Trophoblast cell (in vitro differentiated cells and primary cell): Measurements from ENCODE around the gene MTG1.
A peak's percentile ranks its signal among the peaks of the same experiment; 100 is the strongest.

Source experiments
- DNase-seq, 2 donors: peaks; one replicate each; pipeline ENCODE4 v3.0.0-alpha.2; 2016
- H2AFZ ChIP-seq: 2 replicates; pipeline ENCODE4 v1.6.1; 2013; ENCODE audit warnings: low read length, moderate library complexity, mild to moderate bottlenecking; ENCODE audit not compliant: insufficient read depth, poor library complexity
- H2AK5ac ChIP-seq: 2 replicates; pipeline ENCODE4 v1.6.1; 2013; ENCODE audit warnings: mild to moderate bottlenecking, low read length
- H2BK120ac ChIP-seq: 2 replicates; pipeline ENCODE4 v1.6.1; 2013; ENCODE audit warnings: low read length, mild to moderate bottlenecking, moderate library complexity; ENCODE audit not compliant: insufficient read depth, poor library complexity
- H2BK12ac ChIP-seq: 2 replicates; pipeline ENCODE4 v1.6.1; 2013; ENCODE audit warnings: mild to moderate bottlenecking, low read length, moderate library complexity
- H2BK5ac ChIP-seq: 2 replicates; pipeline ENCODE4 v1.6.1; 2013; ENCODE audit warnings: low read length, low read depth, moderate library complexity, mild to moderate bottlenecking; ENCODE audit not compliant: poor library complexity
- H3K14ac ChIP-seq: 2 replicates; pipeline ENCODE4 v1.6.1; 2013; ENCODE audit warnings: mild to moderate bottlenecking, low read length
- H3K18ac ChIP-seq: 2 replicates; pipeline ENCODE4 v1.6.1; 2013; ENCODE audit warnings: mild to moderate bottlenecking, low read length
- H3K23ac ChIP-seq: 2 replicates; pipeline ENCODE4 v1.6.1; 2013; ENCODE audit warnings: low read length
- H3K27ac ChIP-seq: 2 replicates; pipeline ENCODE4 v1.5.1; 2013; ENCODE audit warnings: low read depth, mild to moderate bottlenecking, inconsistent platforms, low read length, moderate library complexity
- H3K27me3 ChIP-seq: 2 replicates; pipeline ENCODE4 v1.6.1; 2013; ENCODE audit warnings: inconsistent platforms, mild to moderate bottlenecking, low read length, moderate library complexity; ENCODE audit not compliant: insufficient read depth
- H3K36me3 ChIP-seq, 2 experiments: 1 replicate in 1 of 2; 2 replicates in 1 of 2; pipeline ENCODE4 v1.6.1; 2013; ENCODE audit warnings: low read length in 2 of 2, mild to moderate bottlenecking in 2 of 2, moderate library complexity in 1 of 2; ENCODE audit not compliant: insufficient read depth in 2 of 2, control insufficient read depth in 1 of 2
- H3K4ac ChIP-seq: 2 replicates; pipeline ENCODE4 v1.6.1; 2013; ENCODE audit warnings: low read depth, mild to moderate bottlenecking, low read length, moderate library complexity
- H3K4me1 ChIP-seq, 2 experiments: 1 replicate in 1 of 2; 2 replicates in 1 of 2; pipeline ENCODE4 v1.6.1; 2013; ENCODE audit warnings: low read length in 2 of 2, mild to moderate bottlenecking in 2 of 2, moderate library complexity in 1 of 2; ENCODE audit not compliant: insufficient read depth in 2 of 2, control insufficient read depth in 1 of 2
- H3K4me2 ChIP-seq: 2 replicates; pipeline ENCODE4 v1.6.1; 2013; ENCODE audit warnings: inconsistent platforms, mild to moderate bottlenecking, low read length, moderate library complexity
- H3K4me3 ChIP-seq: 2 replicates; pipeline ENCODE4 v1.5.1; 2013; ENCODE audit warnings: mild to moderate bottlenecking, low read depth, low read length, inconsistent platforms
- H3K79me1 ChIP-seq: one replicate; pipeline ENCODE4 v1.6.1; 2013; ENCODE audit warnings: low read length
- H3K79me2 ChIP-seq: 2 replicates; pipeline ENCODE4 v1.6.1; 2013; ENCODE audit warnings: low read length, mild to moderate bottlenecking; ENCODE audit not compliant: control insufficient read depth, insufficient read depth, poor library complexity
- H3K9ac ChIP-seq: 2 replicates; pipeline ENCODE4 v1.6.1; 2013; ENCODE audit warnings: mild to moderate bottlenecking, low read length
- H3K9me3 ChIP-seq: 2 replicates; pipeline ENCODE4 v1.6.1; 2013; ENCODE audit warnings: low read depth, mild to moderate bottlenecking, control low read depth, inconsistent platforms, low read length; ENCODE audit not compliant: insufficient read depth
- H4K12ac ChIP-seq: 2 replicates; pipeline ENCODE4 v1.6.1; 2013; ENCODE audit warnings: low read depth, mild to moderate bottlenecking, low read length, moderate library complexity
- H4K8ac ChIP-seq: 2 replicates; pipeline ENCODE4 v1.6.1; 2013; ENCODE audit warnings: low read depth, mild to moderate bottlenecking, low read length, moderate library complexity
- H4K91ac ChIP-seq: one replicate; pipeline ENCODE4 v1.6.1; 2013; ENCODE audit warnings: low read depth, mild to moderate bottlenecking, low read length, moderate library complexity
- WGBS: extraction: QIAGEN DNeasy Blood & Tissue Kit; methylation state at CpG from one replicate; pipeline ENCODE4 v1.1.7; 2013; ENCODE audit warnings: missing lambda C conversion rate; ENCODE audit not compliant: insufficient read length, insufficient coverage; ENCODE audit errors: extremely low coverage; 5-methylcytosine and 5-hydroxymethylcytosine counted together

Gene MTG1

DNA sequence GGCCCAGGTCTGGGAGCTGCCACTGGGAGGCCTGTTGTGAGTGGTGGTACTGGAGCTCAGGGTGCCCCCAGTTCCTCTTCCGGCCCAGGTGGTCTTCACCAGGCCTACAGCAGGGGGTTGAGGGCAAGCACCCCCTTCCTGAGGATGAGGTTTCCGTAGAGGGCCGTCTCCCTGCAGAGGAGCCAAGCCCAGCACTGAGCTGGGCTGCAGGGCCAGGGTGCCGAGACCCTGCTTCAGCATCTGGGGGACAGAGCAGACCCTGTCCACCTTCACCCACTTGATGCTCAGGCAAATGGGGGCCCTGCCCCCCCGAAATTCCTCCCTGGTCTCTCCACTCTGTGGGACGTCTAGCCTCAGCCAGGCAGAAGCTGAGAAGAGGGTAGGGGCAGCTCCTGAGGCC, 38.7 kb upstream of the MTG1 start:
- Histone ChIP-seq H3K27me3 (no peaks in the 10 kb centered on the region), H3K9ac (no peak overlapping the region), H3K79me2 (peaks cover 4% of the 10 kb centered on the region), H3K36me3 (peaks cover 4% of the 10 kb centered on the region in 2 experiments), H3K18ac (no peak overlapping the region), H3K4me2 (no peak overlapping the region), H3K4me3 (no peak overlapping the region), H3K4ac (no peak overlapping the region), H4K91ac (no peak overlapping the region), H3K27ac (no peak overlapping the region), H2AFZ (no peak overlapping the region), H3K4me1 (peaks cover 8 to 9% of the 10 kb centered on the region in 2 experiments), H2BK120ac (no peak overlapping the region), H3K23ac (no peak overlapping the region), H3K14ac (no peak overlapping the region), H2AK5ac (no peak overlapping the region), H4K12ac (no peak overlapping the region), H3K9me3 (no peaks in the 10 kb centered on the region), H3K79me1 (peaks cover 6% of the 10 kb centered on the region), H2BK12ac (no peak overlapping the region), H2BK5ac (no peak overlapping the region), H4K8ac (no peak overlapping the region)
- no CpG with 5 or more reads among the region's 6 CpGs for WGBS
- DNase-seq, result no peak

DNA sequence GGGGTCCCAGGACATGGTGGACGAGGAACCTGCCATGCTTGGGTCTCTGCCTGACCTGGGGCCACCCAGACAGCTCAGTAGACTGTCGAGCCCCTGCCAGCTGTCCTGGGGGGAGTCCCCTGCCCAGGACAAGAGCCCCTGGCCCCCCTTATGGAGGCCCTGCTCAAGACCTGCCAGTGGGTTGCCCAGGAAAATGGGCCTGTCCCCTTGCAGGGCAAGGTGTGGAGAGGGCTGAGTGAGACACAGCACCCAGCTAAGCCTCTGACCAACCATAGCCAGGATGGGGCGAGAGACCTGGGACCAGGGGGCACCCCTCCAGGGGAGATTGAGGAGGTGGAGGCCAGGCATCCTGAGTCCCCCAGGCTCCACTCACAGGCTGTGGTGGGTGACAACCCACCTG, 38.0 kb upstream of the MTG1 start:
- Histone ChIP-seq H4K91ac (no peak overlapping the region), H3K4me2 (no peak overlapping the region), H2BK5ac (no peak overlapping the region), H2BK12ac (no peak overlapping the region), H3K79me2 (peaks cover 4% of the 10 kb centered on the region), H3K4ac (no peak overlapping the region), H3K4me3 (no peak overlapping the region), H3K79me1 (peaks cover 6% of the 10 kb centered on the region), H3K27ac (no peak overlapping the region), H3K36me3 (peaks cover 4% of the 10 kb centered on the region in 2 experiments), H3K18ac (no peak overlapping the region), H3K27me3 (no peaks in the 10 kb centered on the region), H3K9ac (no peak overlapping the region), H4K12ac (no peak overlapping the region), H2BK120ac (no peak overlapping the region), H2AFZ (no peak overlapping the region), H3K14ac (no peak overlapping the region), H2AK5ac (no peak overlapping the region), H3K9me3 (no peaks in the 10 kb centered on the region), H3K23ac (no peak overlapping the region), H4K8ac (no peak overlapping the region), H3K4me1 (peaks cover 8 to 9% of the 10 kb centered on the region in 2 experiments)
- DNase-seq, result no peak
- no CpG with 5 or more reads among the region's 3 CpGs for WGBS

DNA sequence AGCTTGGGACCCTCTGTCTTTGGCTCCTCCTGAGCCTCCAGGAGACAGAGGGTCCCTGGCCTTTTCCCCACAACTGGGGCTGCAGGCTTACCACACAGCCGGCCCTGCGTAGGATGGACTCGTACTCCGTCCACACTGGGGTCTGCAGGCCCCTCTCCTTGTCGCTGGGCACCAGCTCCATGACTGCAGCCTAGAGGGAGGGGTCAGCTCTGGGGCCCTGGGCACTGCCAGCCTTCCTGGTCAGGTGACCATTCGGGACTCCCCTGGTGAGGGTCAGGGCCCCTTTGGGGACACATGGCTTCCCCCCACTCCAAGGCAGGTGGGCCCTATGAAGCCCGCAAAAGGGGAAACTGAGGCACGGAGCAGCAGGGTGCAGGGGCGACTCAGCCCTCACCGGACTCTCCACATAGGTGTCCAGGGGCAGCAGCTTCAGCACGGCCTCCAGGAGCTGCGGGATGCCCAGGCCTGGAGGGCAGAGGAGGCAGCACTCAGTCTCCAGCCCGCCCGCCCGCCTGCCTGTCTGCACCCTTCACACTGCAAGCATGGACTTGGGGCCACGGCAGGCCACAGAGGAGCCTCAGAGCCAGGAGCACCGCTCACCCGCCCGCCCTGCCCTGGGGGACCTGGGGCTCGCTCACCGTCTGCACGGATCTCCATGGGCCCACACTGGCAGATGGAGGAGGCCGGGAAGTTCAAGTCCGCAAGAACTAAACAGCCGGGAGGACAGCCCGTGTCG, 37.2 kb upstream of the MTG1 start:
- Histone ChIP-seq H2BK12ac (no peak overlapping the region), H3K27ac (no peak overlapping the region), H3K4me1 (peaks cover 8 to 9% of the 10 kb centered on the region in 2 experiments), H3K14ac (peak overlapping the region; percentile 60), H3K23ac (no peak overlapping the region), H3K4me3 (peak overlapping the region; percentile 74), H2BK120ac (no peak overlapping the region), H3K9me3 (peaks cover under 1% of the 10 kb centered on the region), H2AFZ (peak overlapping the region; percentile 51), H4K8ac (peak overlapping the region; percentile 2), H3K36me3 (peaks cover 4 to 6% of the 10 kb centered on the region in 2 experiments), H3K4me2 (peak overlapping the region; percentile 76), H3K18ac (peak overlapping the region; percentile 22), H4K91ac (peak overlapping the region; percentile 76), H3K79me1 (peaks cover 6% of the 10 kb centered on the region), H3K27me3 (no peaks in the 10 kb centered on the region), H2AK5ac (peak overlapping the region; percentile 10), H4K12ac (no peak overlapping the region), H3K79me2 (peaks cover 4% of the 10 kb centered on the region), H3K9ac (no peak overlapping the region), H3K4ac (no peak overlapping the region), H2BK5ac (no peak overlapping the region)
- WGBS, result no CpG with 5 or more reads among the region's 27 CpGs
- DNase-seq, result no peak

DNA sequence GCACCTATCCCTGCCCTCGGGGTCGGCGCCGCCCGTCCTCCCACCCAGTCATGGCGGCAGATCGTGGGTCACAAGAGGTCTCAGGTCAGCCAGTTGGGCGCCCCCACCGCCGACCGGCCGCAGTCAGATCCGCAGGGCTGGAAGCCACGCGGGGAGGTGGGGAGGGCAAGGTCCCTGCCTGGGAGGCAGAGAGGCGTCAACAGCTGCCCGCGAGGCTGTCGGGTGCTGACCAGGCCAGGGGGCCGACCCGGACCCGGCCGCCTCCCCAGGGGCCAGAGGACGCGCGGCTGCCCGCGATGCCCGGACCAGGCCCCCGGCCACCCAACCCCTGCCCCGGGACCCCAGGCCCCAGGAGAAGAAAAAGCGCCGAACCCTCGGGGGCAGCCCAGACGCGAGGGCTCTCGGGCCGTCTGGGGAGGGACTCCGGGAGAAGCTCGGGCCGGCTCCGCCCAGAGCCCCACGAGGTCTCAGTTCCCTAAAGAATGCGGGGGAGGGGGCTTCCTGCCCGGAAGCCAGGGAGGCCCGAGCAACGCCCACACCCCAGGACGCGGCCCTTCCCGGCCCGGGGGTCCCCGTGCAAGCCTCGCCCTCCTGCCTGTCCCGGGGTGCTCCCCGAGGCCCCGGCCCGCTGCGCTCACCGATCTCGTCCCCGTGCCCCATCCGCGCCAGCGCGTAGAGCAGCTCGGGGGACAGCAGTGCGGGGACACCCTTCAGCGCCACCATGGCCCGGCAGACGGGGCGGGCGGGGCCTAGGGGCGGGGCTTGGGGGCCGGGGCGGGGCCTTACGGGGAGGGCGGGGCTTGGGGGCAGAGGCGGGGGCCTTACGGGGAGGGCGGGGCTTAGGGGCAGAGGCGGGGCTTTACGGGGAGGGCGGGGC, 36.4 kb upstream of the MTG1 start, which contains the start of gene FUOM:
FUOM (minus strand) TSS at position 735 of the 877 bp plus-strand sequence; CDS start at position 723, 12 bp downstream.
- Histone ChIP-seq H4K12ac (peak within 1 kb of the TSS; percentile 47), H3K79me1 (peaks cover 6% of the 10 kb centered on the region), H3K23ac (no peak within 1 kb of the TSS), H3K9ac (peak within 1 kb of the TSS; percentile 63), H3K4me1 (peaks cover 8 to 9% of the 10 kb centered on the region in 2 experiments), H2BK12ac (no peak within 1 kb of the TSS), H3K4me2 (peak within 1 kb of the TSS; percentile 76), H3K14ac (peak within 1 kb of the TSS; percentile 76), H3K4me3 (peak within 1 kb of the TSS; percentile 74), H2BK5ac (no peak within 1 kb of the TSS), H3K18ac (peak within 1 kb of the TSS; percentile 85), H3K4ac (no peak within 1 kb of the TSS), H3K79me2 (peaks cover 4% of the 10 kb centered on the region), H3K27me3 (no peaks in the 10 kb centered on the region), H4K91ac (peak within 1 kb of the TSS; percentile 76), H2AK5ac (peak within 1 kb of the TSS; percentile 10), H2AFZ (peak within 1 kb of the TSS; percentile 51), H2BK120ac (peak within 1 kb of the TSS; percentile 65), H3K9me3 (peaks cover 2% of the 10 kb centered on the region), H3K27ac (no peak within 1 kb of the TSS), H3K36me3 (peaks cover 11 to 14% of the 10 kb centered on the region in 2 experiments), H4K8ac (peak within 1 kb of the TSS; percentile 90)
- no CpG with 5 or more reads among the region's 83 CpGs for WGBS
- DNase-seq, result peak in 1 of 2 donors; percentile 17
